Placental epithelial cell (primary cell): ENCODE results near the gene RCOR2. TPM values are rescaled to one million over a fixed set of nuclear protein-coding genes. Genes with fewer than 3 reads are reported as not detected.

Experiments used
- small RNA-seq: library from RNA; depleted of rRNA; stranded (forward); fragments of <200 nt; gene quantifications from one replicate; pipeline ENCODE3, GENCODE V24; 2012
- total RNA-seq: library from RNA; depleted of rRNA; stranded (reverse); fragments of >200 nt; gene quantifications from 2 replicates; pipeline ENCODE4 v1.2.3, GENCODE V29; 2012

Gene RCOR2
- total RNA-seq, result 2.9 and 4.3 TPM in 2 replicates

GRCh38 chr11:63916837-63917691 is at the start of gene RCOR2:
Gene RCOR2, minus strand, starts transcription at chr11:63917164. Its CDS starts 708 bp downstream, at chr11:63916456.

GRCh38 chr11:63938479-63939396 is 21.8 kb upstream of the RCOR2 start, which contains the start of gene NAA40:
Gene NAA40, plus strand, starts transcription at chr11:63939002. Its CDS starts 95 bp downstream, at chr11:63939097.

Small RNA genes lying within 50 kb of the gene (small RNA-seq; reads per million reads assigned to genes)
- gene RNU6-1306P, result not detected

Other genes with a start within 250 kb of the RCOR2 start
- 90.3 and 134 TPM in 2 replicates for gene ATL3, start 245.8 kb downstream of the RCOR2 start, total RNA-seq
- gene RTN3, start 235.7 kb downstream of the RCOR2 start, total RNA-seq, result 37.3 and 42.4 TPM in 2 replicates
- gene ZFTA, start 148.4 kb downstream of the RCOR2 start, total RNA-seq, result 25.2 and 27.9 TPM in 2 replicates
- 16.6 and 27.9 TPM in 2 replicates for gene SPINDOC, start 103.7 kb downstream of the RCOR2 start, total RNA-seq
- gene MARK2, start 78.1 kb downstream of the RCOR2 start, total RNA-seq, result 31.4 and 37.7 TPM in 2 replicates
- 12.1 and 13.7 TPM in 2 replicates for gene NAA40, start 21.8 kb upstream of the RCOR2 start, total RNA-seq
- 284 and 546 TPM in 2 replicates for gene COX8A, start 57.5 kb upstream of the RCOR2 start, total RNA-seq
- gene OTUB1, start 69.3 kb upstream of the RCOR2 start, total RNA-seq, result 33.8 and 51.9 TPM in 2 replicates
- gene FLRT1, start 118.8 kb upstream of the RCOR2 start, total RNA-seq, result not detected in 2 replicates
- 7.2 and 19.6 TPM in 2 replicates for gene MACROD1, start 248.9 kb upstream of the RCOR2 start, total RNA-seq